NCI-H2227 treated with DMSO at 0.1 percent for 48 hours (cell line): ENCODE data around the gene RASSF3.
"Not testable (repeated sequence)": the region's sequence is repeated elsewhere in the genome, so short reads cannot be mapped to it uniquely, and the experiment has no call there.

Source experiments
- DNase-seq: peaks from one replicate; lab custom pipeline; 2025; lab: John Stamatoyannopoulos, UW

Gene RASSF3

GRCh38 chr12:64670019-64670418 is 59.7 kb downstream of the RASSF3 start:
- no peak for DNase-seq

GRCh38 chr12:64670919-64671639 is 60.8 kb downstream of the RASSF3 start:
- DNase-seq = no peak

GRCh38 chr12:64671681-64672080 is 61.4 kb downstream of the RASSF3 start:
- no peak for DNase-seq

- peak; percentile 39 for DNase-seq
Measured at GRCh38 chr12:64672925-64673409, 62.7 kb downstream of the RASSF3 start.

DNA sequence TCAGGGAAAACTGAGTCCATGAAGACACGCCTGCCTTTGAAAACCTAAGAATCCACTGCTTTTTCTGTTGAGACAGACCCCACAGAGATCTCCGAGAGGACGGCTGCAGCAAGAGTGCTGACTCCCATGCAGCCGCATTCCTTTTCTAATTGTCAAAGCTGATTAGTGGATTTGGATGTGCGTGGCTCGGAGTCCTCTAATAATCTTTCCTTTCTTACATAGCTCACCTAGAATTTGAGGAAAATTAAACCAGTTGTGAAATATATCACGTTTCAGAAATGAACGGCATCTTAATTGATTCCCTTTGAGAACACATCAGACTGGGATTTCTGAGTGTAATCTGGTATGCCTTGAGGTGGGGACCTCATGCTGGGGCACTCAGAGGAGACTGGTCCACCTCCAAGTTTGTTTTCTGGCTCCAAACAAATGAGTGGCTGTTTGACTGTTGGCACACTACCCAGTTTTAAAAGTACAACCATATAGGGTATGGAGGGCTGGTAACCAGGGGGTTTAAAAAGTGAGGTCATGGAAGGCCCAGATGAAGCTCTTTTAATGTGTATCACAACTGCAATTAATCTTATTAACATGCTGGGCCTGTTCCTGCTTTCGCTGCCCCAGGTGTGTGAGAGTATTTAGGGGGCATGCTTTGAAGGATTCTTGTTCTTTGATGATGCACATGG is 63.3 kb downstream of the RASSF3 start:
- no peak for DNase-seq

GRCh38 chr12:64674367-64674922 is 64.2 kb downstream of the RASSF3 start:
- DNase-seq = no peak

DNA sequence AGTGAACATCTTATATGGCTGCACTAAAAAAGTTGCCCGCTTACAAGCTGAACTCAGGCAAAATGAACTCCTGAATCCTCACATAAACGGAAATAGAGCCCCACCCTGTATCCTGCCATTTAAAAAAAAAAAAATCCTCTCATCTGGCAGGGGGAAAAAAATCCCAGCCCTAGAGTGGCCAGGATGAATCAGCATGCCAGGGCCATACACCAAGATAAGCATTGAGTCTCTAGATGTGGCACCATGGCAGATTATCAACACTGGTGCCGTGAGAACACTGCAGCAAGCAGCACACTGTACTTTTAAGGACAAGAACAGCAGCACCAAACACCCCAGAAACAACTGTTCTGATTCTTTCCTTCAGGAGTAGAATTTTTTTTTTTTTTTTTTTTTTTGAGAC is 65.5 kb downstream of the RASSF3 start:
- DNase-seq = no peak

DNA sequence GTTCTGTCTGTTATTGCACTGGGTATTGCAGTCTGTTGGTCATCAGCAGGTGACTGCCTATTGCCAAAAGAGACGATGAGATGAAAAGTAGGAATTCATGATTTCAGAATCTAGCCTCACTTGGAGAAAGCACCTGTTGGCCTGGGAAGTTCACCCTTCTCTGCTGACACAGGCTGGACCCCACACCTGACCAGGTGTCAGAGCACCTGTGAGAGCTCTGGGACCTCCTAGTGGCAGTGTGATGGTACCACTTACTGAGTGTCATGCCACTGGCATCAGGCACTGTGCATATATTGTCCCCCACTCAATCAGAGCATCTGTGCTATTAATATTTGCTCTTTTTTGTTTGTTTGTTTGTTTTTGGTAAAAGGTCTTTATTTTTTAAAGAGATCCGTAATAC is 68.0 kb downstream of the RASSF3 start:
- no peak for DNase-seq

DNA sequence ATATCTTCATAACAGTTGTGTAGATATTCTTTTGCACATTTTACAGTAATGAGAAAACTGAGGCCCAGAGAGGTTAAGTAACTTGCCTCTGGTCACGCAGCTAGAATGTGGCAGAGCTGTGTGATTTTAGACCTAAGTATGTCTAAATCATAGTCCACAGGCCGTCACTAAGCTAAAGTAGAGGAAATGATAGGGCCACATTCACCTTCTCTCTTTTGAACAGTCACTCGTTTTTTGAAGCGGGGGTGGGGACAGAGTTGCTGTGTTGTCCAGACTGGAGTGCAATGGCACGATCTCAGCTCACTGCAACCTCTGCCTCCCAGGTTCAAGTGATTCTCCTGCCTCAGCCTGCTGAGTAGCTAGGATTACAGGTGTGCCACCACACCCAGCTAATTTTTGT is 68.5 kb downstream of the RASSF3 start:
- DNase-seq = no peak

DNA sequence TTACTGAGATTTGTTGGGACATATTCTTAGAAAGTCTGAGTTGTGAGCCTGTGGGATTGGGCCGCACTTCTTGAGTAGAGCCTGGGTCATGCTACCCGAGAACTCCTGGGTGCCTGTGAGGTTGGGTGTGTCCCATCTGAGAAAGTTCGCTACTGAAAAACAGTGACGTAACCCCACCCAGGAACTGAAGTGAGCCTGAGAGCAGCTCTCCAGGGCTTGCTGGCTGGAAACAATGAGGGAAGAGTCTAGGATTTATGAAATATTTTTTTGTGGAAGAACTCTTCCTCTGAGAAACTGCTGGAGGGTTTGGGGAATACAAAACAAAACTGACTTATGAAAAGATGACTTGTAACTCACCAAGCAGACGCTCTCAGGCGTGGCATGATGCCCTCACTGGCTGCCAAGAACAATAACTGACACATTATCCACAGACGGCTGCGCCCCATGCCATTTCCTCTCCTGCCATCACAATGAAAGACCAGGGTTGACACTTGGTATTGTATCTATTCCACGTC is 69.2 kb downstream of the RASSF3 start:
- no peak for DNase-seq

DNA sequence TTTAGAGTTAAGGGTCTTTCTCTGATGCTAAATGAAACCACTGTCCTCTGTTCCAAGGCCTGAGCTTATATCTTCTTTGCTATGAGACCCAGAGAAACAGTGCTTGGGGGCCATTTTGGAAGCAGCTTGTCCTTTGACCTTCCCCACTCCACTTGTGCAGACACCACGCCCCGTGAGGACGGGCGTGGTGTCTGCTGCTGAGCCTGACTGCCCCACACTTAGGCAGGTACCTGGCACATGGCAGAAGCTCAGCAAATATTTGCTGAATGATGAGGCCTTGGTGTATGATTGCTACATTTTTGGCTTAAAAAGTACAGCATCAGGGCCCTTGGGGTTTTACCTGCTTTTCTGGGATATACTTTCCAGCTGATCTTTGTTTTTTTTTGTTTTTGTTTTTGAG is 69.9 kb downstream of the RASSF3 start:
- no peak for DNase-seq

- DNase-seq = no peak
Measured at GRCh38 chr12:64681200-64682052, 71.1 kb downstream of the RASSF3 start.

DNA sequence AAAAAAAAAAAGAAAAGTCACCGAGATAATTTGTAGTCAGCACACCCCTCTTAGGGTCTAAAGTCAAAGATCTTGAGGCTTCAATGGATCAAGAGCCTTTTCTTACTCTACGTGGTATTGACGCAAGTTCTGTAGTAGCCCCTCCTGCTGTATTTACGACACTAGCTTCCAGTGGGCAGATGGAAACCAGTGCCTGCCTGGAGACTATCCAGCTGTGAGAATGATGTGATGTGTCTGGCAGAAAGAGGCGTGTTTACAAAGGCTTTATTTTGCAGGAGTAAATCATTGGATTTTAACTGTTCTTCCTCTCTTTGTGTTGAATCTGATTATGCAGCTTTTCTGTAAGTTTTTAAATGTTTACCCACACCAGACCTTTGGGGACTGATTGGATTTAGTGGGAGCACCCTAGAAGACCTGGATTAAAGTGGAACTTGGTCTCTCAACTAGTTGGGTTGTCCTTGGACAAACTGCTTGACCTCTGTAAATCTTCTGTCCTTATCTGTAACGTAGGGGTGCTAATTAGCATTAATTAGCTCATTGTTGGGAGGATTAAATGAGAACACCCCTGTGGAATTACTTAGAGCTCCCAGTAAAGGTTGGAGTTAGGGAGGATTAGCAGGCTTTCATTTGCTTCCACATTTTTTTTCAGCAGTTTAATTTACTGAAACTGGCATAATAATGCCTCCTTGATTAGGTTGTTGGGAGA is 72.4 kb downstream of the RASSF3 start:
- peak; percentile 74 for DNase-seq

GRCh38 chr12:64683816-64684543 is 73.7 kb downstream of the RASSF3 start:
- no peak for DNase-seq

DNA sequence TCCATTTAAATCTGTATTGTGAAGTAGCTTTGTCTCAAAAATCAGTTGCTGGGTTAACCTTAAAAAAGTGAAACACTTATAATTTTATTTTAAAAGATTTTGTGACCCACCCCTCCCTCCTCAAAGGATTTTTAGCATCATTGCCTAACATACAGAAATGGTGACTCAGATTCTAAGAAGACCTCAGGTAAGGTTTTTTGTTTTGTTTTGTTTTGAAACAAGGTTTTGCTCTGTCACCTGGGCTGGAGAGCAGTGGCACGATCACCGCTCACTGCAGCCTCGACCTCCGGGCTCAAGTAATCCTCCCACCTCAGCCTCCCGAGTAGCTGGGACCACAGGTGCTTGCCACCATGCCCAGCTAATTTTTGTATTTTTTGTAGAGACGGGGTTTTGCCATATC is 74.8 kb downstream of the RASSF3 start:
- no peak for DNase-seq

- DNase-seq = no peak
Measured at GRCh38 chr12:64685605-64686004, 75.3 kb downstream of the RASSF3 start.

- DNase-seq = no peak
Measured at GRCh38 chr12:64687816-64688215, 77.5 kb downstream of the RASSF3 start.

DNA sequence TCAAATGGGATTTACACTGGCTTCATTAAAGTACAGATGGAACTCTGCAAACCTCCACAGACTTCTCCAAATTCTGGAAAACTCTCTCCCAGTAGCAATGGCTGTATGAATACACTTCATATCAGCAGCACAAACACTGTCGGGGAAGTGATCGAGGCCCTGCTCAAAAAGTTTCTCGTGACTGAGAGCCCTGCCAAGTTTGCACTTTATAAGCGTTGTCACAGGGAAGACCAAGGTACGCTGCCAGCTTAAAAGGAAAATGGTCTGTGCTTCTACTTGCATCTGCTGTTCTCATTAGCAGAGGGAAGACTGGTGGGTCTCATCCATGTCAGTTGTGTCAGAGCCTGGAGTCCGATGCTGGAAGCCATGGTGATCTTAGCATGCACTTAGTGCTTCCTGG is 77.9 kb downstream of the RASSF3 start:
- DNase-seq = no peak

GRCh38 chr12:64688715-64689114 is 78.4 kb downstream of the RASSF3 start:
- DNase-seq = no peak

GRCh38 chr12:64690236-64690635 is 79.9 kb downstream of the RASSF3 start:
- not testable (repeated sequence) for DNase-seq
